PC-3 (cell line): ENCODE measurements around the gene SLC5A6.

Source experiments
- CTCF ChIP-seq: fragments of 300-600 bp; sonication (generic); conservative IDR thresholded peaks from 2 replicates; pipeline ENCODE4 v1.5.1; 2017; ENCODE audit warnings: antibody characterized with exemption, low read depth, mild to moderate bottlenecking, low read length
- EZH2 ChIP-seq: fragments of 300-600 bp; sonication (generic); IDR thresholded peaks from one replicate; pipeline ENCODE4 v1.6.1; 2017; ENCODE audit warnings: antibody characterized with exemption, mild to moderate bottlenecking, low read length; ENCODE audit not compliant: unreplicated experiment

GRCh38 chr2:27241761-27242613, 29.9 kb upstream of the SLC5A6 start:
- TF ChIP-seq CTCF: no peak
- TF ChIP-seq EZH2: no peak
